Stimulated activated CD8-positive, alpha-beta memory T cell treated with anti-CD3 and anti-CD28 coated beads, Interleukin-7, amount 100 ng/mL, for 48 hours (primary cell): Measurements from ENCODE around the gene MAPK1.

Experiments
- DNase-seq, 2 donors: peaks; one replicate each; pipeline ENCODE4 v3.0.0-alpha.2; 2020; ENCODE audit warnings: low read depth in 1 of 2; ENCODE audit errors: extremely low read depth in 1 of 2

The MAPK1 gene

DNA sequence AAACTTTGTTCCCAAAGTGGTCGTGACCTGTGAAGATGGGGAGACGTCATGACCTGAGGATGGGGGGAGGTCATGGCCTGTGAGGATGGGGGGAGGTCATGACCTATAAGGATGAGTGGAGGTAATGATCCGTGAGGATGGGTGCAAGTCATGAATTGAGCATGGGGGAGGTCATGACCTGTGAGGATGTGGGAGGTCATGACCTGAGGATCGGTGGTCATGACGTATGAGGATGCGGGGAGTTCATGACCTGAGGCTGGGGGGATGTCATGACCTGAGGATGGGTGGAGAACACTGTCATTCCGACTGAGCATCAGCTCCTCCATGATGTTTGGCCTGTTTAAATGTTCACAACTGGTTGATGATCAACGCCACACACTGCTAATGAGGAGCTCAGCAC lies 157.8 kb downstream of the MAPK1 start:
- no peak for DNase-seq

DNA sequence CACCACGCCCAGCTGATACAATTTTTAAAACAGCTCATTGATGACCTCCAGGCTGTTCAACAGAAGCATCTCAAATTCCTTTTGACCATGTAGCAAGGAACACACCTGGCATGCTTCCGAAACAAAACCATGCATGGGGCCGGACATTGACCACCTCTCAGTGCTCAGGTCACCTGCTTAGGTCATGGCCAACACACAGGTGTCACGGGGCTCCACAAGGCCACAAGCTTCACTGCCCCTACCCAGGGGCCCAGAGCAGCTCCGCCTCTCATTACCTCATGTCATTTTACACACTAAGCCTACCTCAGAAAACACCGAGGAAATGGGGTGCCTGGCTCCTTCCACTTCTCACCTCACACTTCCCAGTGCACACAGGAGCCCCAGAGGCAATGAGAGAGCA lies 158.5 kb downstream of the MAPK1 start:
- no peak for DNase-seq

DNA sequence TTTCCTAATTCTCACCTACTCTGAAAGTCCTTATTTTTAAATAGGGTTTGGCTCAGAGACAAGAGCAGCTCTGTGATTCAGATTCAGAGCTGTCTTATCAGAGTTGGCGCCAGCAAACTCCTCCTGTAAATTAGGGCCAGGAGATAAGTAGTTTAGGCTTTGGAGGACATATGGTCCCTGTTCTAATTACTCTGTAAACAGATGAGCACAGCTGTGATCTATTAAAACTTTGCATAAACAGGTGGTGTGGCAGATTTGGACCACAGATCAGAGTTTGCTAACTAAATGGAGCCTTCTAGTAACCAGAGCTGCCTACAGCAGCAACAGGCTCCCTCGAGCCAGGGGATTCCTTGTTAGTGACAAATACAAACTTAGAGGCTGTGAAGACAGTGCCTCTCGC lies 159.8 kb downstream of the MAPK1 start:
- no peak for DNase-seq
